SK-N-SH (cell line): Measurements from ENCODE around the gene TMUB1. TPM values are rescaled to one million over a fixed set of nuclear protein-coding genes. Genes with fewer than 3 reads are reported as not detected.
A peak's percentile ranks its signal among the peaks of the same experiment; 100 is the strongest.

Source experiments
- CTCF ChIA-PET: fragments of 300-600, 350-600 bp; formaldehyde crosslinking; extraction: SDS; loops from one replicate; lab custom pipeline; 2021; lab: Yijun Ruan, JAX
- POLR2A ChIA-PET: fragments of 350-600 bp; sonication (Branson Sonifier 250); formaldehyde crosslinking; extraction: SDS; loops from one replicate; lab custom pipeline; 2020; ENCODE audit warnings: antibody characterized with exemption, inconsistent platforms; lab: Yijun Ruan, JAX
- DNase-seq: peaks from one replicate; pipeline ENCODE4 v3.0.0; 2012
- H2AFZ ChIP-seq: fragments of 200-600 bp; sonication (generic); 2 replicates; pipeline ENCODE4 v1.8.1; 2016; ENCODE audit warnings: antibody characterized with exemption, mild to moderate bottlenecking, low read depth
- H3F3A ChIP-seq: fragments of 200-600 bp; sonication (generic); replicated peaks from 2 replicates; pipeline ENCODE3; 2016; ENCODE audit warnings: antibody characterized with exemption, mild to moderate bottlenecking; ENCODE audit not compliant: insufficient read depth
- H3K27ac ChIP-seq, 2 experiments: fragments of 200-500 bp in 1 of 2; fragments of 200-600 bp in 1 of 2; sonication (Bioruptor generic) in 1 of 2; sonication (generic), shearing (Covaris generic) in 1 of 2; 2 replicates each; pipeline versions ENCODE4 v1.5.1 to v1.6.1; 2014 to 2016; ENCODE audit warnings: low read depth in 2 of 2, inconsistent platforms in 1 of 2, low read length in 1 of 2, mild to moderate bottlenecking in 1 of 2, mixed read lengths in 1 of 2
- H3K27me3 ChIP-seq: fragments of 200-600 bp; sonication (generic), shearing (Covaris generic); 2 replicates; pipeline ENCODE4 v1.6.1; 2016; ENCODE audit warnings: mixed run types; ENCODE audit not compliant: insufficient read depth
- H3K36me3 ChIP-seq, 2 experiments: fragments of 200-500 bp in 1 of 2; fragments of 200-600 bp in 1 of 2; sonication (Bioruptor generic) in 1 of 2; sonication (generic) in 1 of 2; replicated peaks in 1 of 2; 2 replicates each; pipeline versions ENCODE3 to v1.5.1; 2014 to 2016; ENCODE audit warnings: low read length in 1 of 2, mild to moderate bottlenecking in 1 of 2; ENCODE audit not compliant: insufficient read depth in 2 of 2, control insufficient read depth in 1 of 2
- H3K4me1 ChIP-seq, 2 experiments: fragments of 200-500 bp in 1 of 2; fragments of 200-600 bp in 1 of 2; sonication (Bioruptor generic) in 1 of 2; sonication (generic), shearing (Covaris generic) in 1 of 2; 2 replicates each; pipeline versions ENCODE4 v1.5.1 to v1.6.1; 2014 to 2016; ENCODE audit warnings: low read depth in 1 of 2, low read length in 1 of 2, mixed run types in 1 of 2; ENCODE audit not compliant: insufficient read depth in 2 of 2, control insufficient read depth in 1 of 2
- H3K4me2 ChIP-seq: fragments of 200-600 bp; sonication (generic), shearing (Covaris generic); 2 replicates; pipeline ENCODE4 v1.6.1; 2017; ENCODE audit warnings: mixed run types
- H3K4me3 ChIP-seq, 2 experiments: fragments of 200-500 bp in 1 of 2; fragments of 200-600 bp in 1 of 2; sonication (Bioruptor generic) in 1 of 2; sonication (generic), shearing (Covaris generic) in 1 of 2; 2 replicates each; pipeline versions ENCODE4 v1.5.1 to v1.8.1; 2014 to 2016; ENCODE audit warnings: low read depth in 2 of 2, inconsistent platforms in 1 of 2, low read length in 1 of 2, mild to moderate bottlenecking in 1 of 2, mixed read lengths in 1 of 2, moderate library complexity in 1 of 2
- H3K79me2 ChIP-seq: fragments of 200-600 bp; sonication (generic); 2 replicates; pipeline ENCODE4 v1.8.1; 2017; ENCODE audit warnings: mild to moderate bottlenecking; ENCODE audit not compliant: insufficient read depth
- H3K9ac ChIP-seq: fragments of 200-600 bp; sonication (generic); 2 replicates; pipeline ENCODE4 v1.6.1; 2017; ENCODE audit warnings: mixed run types
- H3K9me2 ChIP-seq: fragments of 200-600 bp; sonication (generic); 2 replicates; pipeline ENCODE4 v1.6.1; 2017; ENCODE audit warnings: mixed run types
- H3K9me3 ChIP-seq: fragments of 200-600 bp; sonication (generic); 2 replicates; pipeline ENCODE4 v1.6.1; 2017; ENCODE audit warnings: mixed run types, mild to moderate bottlenecking, moderate library complexity
- H4K20me1 ChIP-seq: fragments of 200-600 bp; sonication (generic); 2 replicates; pipeline ENCODE4 v1.6.1; 2017; ENCODE audit warnings: mild to moderate bottlenecking, mixed run types; ENCODE audit not compliant: insufficient read depth
- CHD2 ChIP-seq: fragments of 150-350 bp; IDR thresholded peaks from 2 replicates; pipeline ENCODE4 v1.6.1; 2018; ENCODE audit warnings: low read length; ENCODE audit not compliant: partially characterized antibody
- CTCF ChIP-seq: fragments of 200-600 bp; sonication (generic); IDR thresholded peaks from 2 replicates; pipeline ENCODE4 v1.6.1; 2017; ENCODE audit warnings: antibody characterized with exemption, mild to moderate bottlenecking, moderate library complexity
- ELF1 ChIP-seq: IDR thresholded peaks from 2 replicates; pipeline ENCODE4 v1.4.0; 2012
- EP300 ChIP-seq, 2 experiments: IDR thresholded peaks; 2 replicates each; pipeline versions ENCODE4 v1.4.0 to v1.6.1; 2012; ENCODE audit warnings: borderline replicate concordance in 1 of 2, low read depth in 1 of 2, low read length in 1 of 2
- EZH2phosphoT487 ChIP-seq: fragments of 200-600 bp; sonication (generic); IDR thresholded peaks from 2 replicates; pipeline ENCODE4 v1.6.1; 2017; ENCODE audit warnings: low read depth, mixed run types, mild to moderate bottlenecking, antibody characterized with exemption, moderate library complexity, borderline replicate concordance
- FOSL2 ChIP-seq: IDR thresholded peaks from 2 replicates; pipeline ENCODE4 v1.4.0; 2012; ENCODE audit warnings: low read depth, mild to moderate bottlenecking, moderate library complexity, borderline replicate concordance
- FOXJ3 ChIP-seq: sonication (generic); formaldehyde crosslinking; IDR thresholded peaks from 2 replicates; pipeline ENCODE4 v1.5.1; 2020; ENCODE audit warnings: mild to moderate bottlenecking, missing genetic modification reagents
- FOXM1 ChIP-seq: IDR thresholded peaks from 2 replicates; pipeline ENCODE4 v1.4.0; 2012; ENCODE audit warnings: low read depth, mild to moderate bottlenecking
- GABPA ChIP-seq: IDR thresholded peaks from 2 replicates; pipeline ENCODE4 v1.4.0; 2012; ENCODE audit warnings: low read depth, mild to moderate bottlenecking
- IRF3 ChIP-seq: fragments of 150-350 bp; IDR thresholded peaks from 2 replicates; pipeline ENCODE4 v1.6.1; 2016; ENCODE audit warnings: mild to moderate bottlenecking, low read depth, low read length
- JUND ChIP-seq: IDR thresholded peaks from 2 replicates; pipeline ENCODE4 v1.4.0; 2012
- MAX ChIP-seq: IDR thresholded peaks from 2 replicates; pipeline ENCODE4 v1.4.0; 2012; ENCODE audit warnings: low read depth
- MEF2A ChIP-seq: IDR thresholded peaks from 2 replicates; pipeline ENCODE4 v1.4.0; 2012; ENCODE audit warnings: low read depth, borderline replicate concordance
- MXI1 ChIP-seq: IDR thresholded peaks from 2 replicates; pipeline ENCODE4 v1.6.1; 2012; ENCODE audit warnings: mild to moderate bottlenecking, low read depth, low read length, improper control_type of control experiment
- RAD21 ChIP-seq: IDR thresholded peaks from 2 replicates; pipeline ENCODE4 v1.6.1; 2012; ENCODE audit warnings: mild to moderate bottlenecking, low read length
- REST ChIP-seq: IDR thresholded peaks from 2 replicates; pipeline ENCODE4 v1.6.1; 2012; ENCODE audit warnings: mild to moderate bottlenecking, low read depth, low read length, moderate library complexity
- RFX5 ChIP-seq: IDR thresholded peaks from 2 replicates; pipeline ENCODE4 v1.6.1; 2012; ENCODE audit warnings: mild to moderate bottlenecking, improper control_type of control experiment, low read length
- SMC3 ChIP-seq: IDR thresholded peaks from 2 replicates; pipeline ENCODE4 v1.6.1; 2012; ENCODE audit warnings: low read depth, low read length, improper control_type of control experiment
- TAF1 ChIP-seq: IDR thresholded peaks from 2 replicates; pipeline ENCODE4 v1.6.1; 2012; ENCODE audit warnings: low read depth, mild to moderate bottlenecking, low read length, moderate library complexity, borderline replicate concordance
- TCF12 ChIP-seq: IDR thresholded peaks from 2 replicates; pipeline ENCODE4 v1.4.0; 2012
- ZBTB33 ChIP-seq: IDR thresholded peaks from 2 replicates; pipeline ENCODE4 v1.4.0; 2012; ENCODE audit warnings: low read depth, borderline replicate concordance
- WGBS: methylation state at CpG from one replicate; pipeline ENCODE4 v1.1.6; 2017; ENCODE audit warnings: low lambda C conversion rate; 5-methylcytosine and 5-hydroxymethylcytosine counted together
- polyA plus RNA-seq, 3 experiments: library from polyadenylated mRNA; depleted of rRNA; stranded (reverse); fragments of >200 nt; gene quantifications; 2 replicates each; pipeline ENCODE4 v1.2.3, GENCODE V29; 2012

TMUB1 gene
- polyA plus RNA-seq, 1 of the 3 experiments (the other 2 are of a cell fraction) = 60.6 TPM

GRCh38 chr7:151087245-151088018 lies 4.1 kb upstream of the TMUB1 start:
- Histone ChIP-seq H3K4me1 (peaks cover 21 to 43% of the 10 kb centered on the region in 2 experiments), H3K4me2 (peak overlapping the region; percentile 99), H3K36me3 (peaks cover 0 to 11% of the 10 kb centered on the region in 2 experiments), H3K27ac (peak overlapping the region; percentile 58 to 87), H3F3A (peaks cover 20% of the 10 kb centered on the region), H2AFZ (no peak overlapping the region), H4K20me1 (peaks cover 50% of the 10 kb centered on the region), H3K9ac (peak overlapping the region; percentile 88), H3K9me2 (no peaks in the 10 kb centered on the region), H3K79me2 (peaks cover 64% of the 10 kb centered on the region), H3K9me3 (no peaks in the 10 kb centered on the region), H3K4me3 (peak overlapping the region; percentile 90 to 100), H3K27me3 (no peaks in the 10 kb centered on the region)
- TF ChIP-seq EZH2phosphoT487 (no peak), EP300 (IDR thresholded peaks at IDR 0.05; ENCODE audit: borderline replicate concordance in 1 of 2, low read depth in 1 of 2, low read length in 1 of 2) (no peak), MEF2A (no peak), FOXM1 (no peak), GABPA (no peak), CHD2 (peak; percentile 64), JUND (no peak), FOXJ3 (CRISPR knock-in tag) (peak; percentile 37; the same call in 1 of the 2 replicates), REST (no peak), MXI1 (peak; percentile 70; the same call in 1 of the 2 replicates), IRF3 (no peak), MAX (peak; percentile 79), CTCF (peak; percentile 56), TCF12 (no peak), TAF1 (peak; percentile 31), RAD21 (peak; percentile 31; the same call in 1 of the 2 replicates), SMC3 (peak; percentile 47), ELF1 (no peak), RFX5 (no peak), FOSL2 (no peak), ZBTB33 (no peak)
- DNase-seq = peak; percentile 90
- ChIA-PET CTCF (interaction anchor here (0.6 to 21.3 kb wide), 27 partner anchors 9 to 640 kb away, joined by 3 to 474 read pairs (median 3); partner anchors contain the start of genes ABCB8 and ASIC3), POLR2A (interaction anchor here (0.7 to 1.3 kb wide), 4 partner anchors 10 to 140 kb away, joined by 3 to 4 read pairs (median 3); partner anchors contain the start of gene ABCF2)
- 1% methylated on average over 50 of the region's 70 CpGs for WGBS
